CD4-positive, CD25-positive, alpha-beta regulatory T cell (primary cell): ENCODE results near the gene SPDYE2. TPM values are rescaled to one million over a fixed set of nuclear protein-coding genes. Genes with fewer than 3 reads are reported as not detected.
"Not testable (repeated sequence)": the region's sequence is repeated elsewhere in the genome, so short reads cannot be mapped to it uniquely, and the experiment has no call there.

ENCODE experiments used
- ATAC-seq, 2 donors: fragments of 150-1000 bp; cut with Tn5 transposase; one replicate each; pipeline ENCODE4 v1.10.0; 2021; ENCODE audit warnings: low read depth in 2 of 2, moderate number of reproducible peaks in 2 of 2, moderate library complexity in 1 of 2
- DNase-seq, 3 donors: peaks; one replicate each; pipeline versions ENCODE4 v3.0.0 to v3.0.0-alpha.2; 2012 to 2022; ENCODE audit warnings: mixed read lengths in 1 of 3
- H3K27ac ChIP-seq: one replicate; pipeline ENCODE4 v1.7.0; 2013; ENCODE audit warnings: mild to moderate bottlenecking, low read length; ENCODE audit not compliant: insufficient read depth, poor library complexity, severe bottlenecking
- H3K27me3 ChIP-seq: one replicate; pipeline ENCODE4 v1.7.0; 2013; ENCODE audit warnings: low read length; ENCODE audit not compliant: control insufficient read depth, insufficient read depth
- H3K36me3 ChIP-seq: one replicate; pipeline ENCODE4 v1.7.0; 2013; ENCODE audit warnings: mild to moderate bottlenecking, low read length, moderate library complexity; ENCODE audit not compliant: control insufficient read depth, insufficient read depth
- H3K4me1 ChIP-seq: 2 replicates; pipeline ENCODE4 v1.7.0; 2013; ENCODE audit warnings: mild to moderate bottlenecking, low read length; ENCODE audit not compliant: insufficient read depth, control insufficient read depth, poor library complexity, severe bottlenecking
- H3K4me3 ChIP-seq: one replicate; pipeline ENCODE4 v1.7.0; 2013; ENCODE audit warnings: low read depth, mild to moderate bottlenecking, low read length, moderate library complexity
- H3K9me3 ChIP-seq, 2 experiments: 1 replicate in 1 of 2; 2 replicates in 1 of 2; pipeline ENCODE4 v1.7.0; 2013; ENCODE audit warnings: low read length in 2 of 2, mild to moderate bottlenecking in 1 of 2, moderate library complexity in 1 of 2; ENCODE audit not compliant: control insufficient read depth in 2 of 2
- H3K27ac Mint-ChIP-seq, 3 donors: one replicate each; pipeline ENCODE4 v1.8.0; 2020 to 2022; ENCODE audit warnings: mild to moderate bottlenecking in 3 of 3, mixed read lengths in 3 of 3, moderate library complexity in 2 of 3
- H3K27me3 Mint-ChIP-seq: one replicate; pipeline ENCODE4 v1.8.0; 2022; ENCODE audit warnings: mild to moderate bottlenecking, mixed read lengths
- H3K36me3 Mint-ChIP-seq: one replicate; pipeline ENCODE4 v1.8.0; 2020; ENCODE audit warnings: mixed read lengths
- H3K4me1 Mint-ChIP-seq, 4 donors: one replicate each; pipeline ENCODE4 v1.8.0; 2020 to 2022; ENCODE audit warnings: mixed read lengths in 4 of 4, mild to moderate bottlenecking in 1 of 4
- H3K4me3 Mint-ChIP-seq, 4 donors: one replicate each; pipeline ENCODE4 v1.8.0; 2020 to 2022; ENCODE audit warnings: mild to moderate bottlenecking in 4 of 4, mixed read lengths in 4 of 4, moderate library complexity in 3 of 4
- H3K9me3 Mint-ChIP-seq, 7 donors: one replicate each; pipeline ENCODE4 v1.8.0; 2020 to 2022; ENCODE audit warnings: mixed read lengths in 7 of 7, mild to moderate bottlenecking in 3 of 7, moderate library complexity in 2 of 7
- polyA plus RNA-seq, 4 donors: library from polyadenylated mRNA; unstranded; fragments of 300-500 nt; fragmentation: Illumina TruSeq; gene quantifications; one replicate each; pipeline ENCODE4 v1.2.3, GENCODE V29; 2021
- total RNA-seq: library from RNA; stranded (reverse); gene quantifications from one replicate; pipeline ENCODE4 v1.2.3, GENCODE V29; 2022

SPDYE2 gene
- total and polyA plus RNA-seq, 5 donors from 2014 or later: 0.19 to 0.66 (median 0.39) TPM

DNA sequence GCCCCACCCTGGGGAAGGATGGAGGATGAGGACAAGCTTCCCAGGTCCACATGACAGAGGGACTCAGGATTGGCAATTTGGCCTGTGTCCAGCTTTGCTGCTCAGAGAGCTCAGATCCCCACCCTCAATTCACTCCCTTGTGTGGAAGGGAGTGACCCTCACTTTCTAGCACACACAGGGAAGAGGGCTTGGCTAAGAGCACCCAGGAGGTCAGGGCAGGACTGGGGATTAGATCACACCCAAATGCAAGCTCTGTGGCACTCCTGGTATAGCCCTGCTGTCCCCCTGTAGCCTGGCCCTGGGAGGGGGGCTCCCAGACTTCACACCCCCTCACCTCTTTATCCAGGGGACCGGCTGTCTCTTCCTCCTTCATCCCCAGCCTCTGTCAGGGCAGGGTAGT is 6.7 kb upstream of the SPDYE2 start:
- not testable (repeated sequence) for H3K4me3 Mint-ChIP-seq, H3K4me1 ChIP-seq, H3K9me3 ChIP-seq, H3K36me3 ChIP-seq, H3K27ac ChIP-seq, DNase-seq, H3K27me3 Mint-ChIP-seq, H3K4me3 ChIP-seq, H3K27me3 ChIP-seq, H3K4me1 Mint-ChIP-seq, H3K36me3 Mint-ChIP-seq, H3K27ac Mint-ChIP-seq, H3K9me3 Mint-ChIP-seq, ATAC-seq

DNA sequence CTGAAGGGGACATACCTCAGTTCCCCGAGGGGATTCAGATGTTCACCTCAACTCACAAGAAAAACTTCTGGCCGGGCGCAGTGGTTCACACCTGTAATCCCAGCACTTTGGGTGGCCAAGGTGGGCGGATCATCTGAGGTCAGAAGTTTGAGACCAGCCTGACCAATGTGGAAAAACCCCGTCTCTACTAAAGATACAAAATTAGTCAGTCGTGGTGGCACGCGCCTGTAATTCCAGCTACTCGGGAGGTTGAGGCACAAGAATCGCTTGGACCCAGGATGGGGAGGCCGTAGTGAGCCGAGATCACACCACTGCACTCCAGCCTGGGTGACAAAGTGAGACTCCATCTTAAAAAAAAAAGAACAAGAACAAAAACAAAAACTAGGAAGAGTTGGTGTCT is 5.7 kb upstream of the SPDYE2 start:
- not testable (repeated sequence) for H3K9me3 ChIP-seq, H3K27ac Mint-ChIP-seq, H3K4me3 Mint-ChIP-seq, H3K27ac ChIP-seq, ATAC-seq, H3K9me3 Mint-ChIP-seq, H3K36me3 Mint-ChIP-seq, H3K4me1 ChIP-seq, H3K4me3 ChIP-seq, H3K36me3 ChIP-seq, DNase-seq, H3K4me1 Mint-ChIP-seq, H3K27me3 Mint-ChIP-seq, H3K27me3 ChIP-seq

DNA sequence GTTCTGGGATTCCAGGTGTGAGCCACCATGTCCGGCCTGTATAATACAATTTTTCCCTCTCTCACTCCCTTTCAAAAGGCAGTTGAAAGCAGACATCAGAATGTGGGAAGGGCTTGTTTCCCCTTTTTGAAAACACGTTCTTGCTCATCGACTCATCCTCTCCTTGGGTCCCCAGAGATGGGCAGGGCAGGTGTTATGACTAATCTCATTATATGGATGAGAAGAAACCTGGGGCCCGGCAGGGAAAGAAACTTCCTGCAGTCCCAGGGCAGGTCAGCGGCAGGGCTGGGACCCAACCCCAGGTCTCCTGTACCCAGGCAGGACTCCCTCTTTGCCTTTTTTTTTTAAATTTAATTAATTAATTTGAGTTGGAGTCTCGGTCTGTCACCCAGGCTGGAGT is 4.7 kb upstream of the SPDYE2 start:
- H3K27ac Mint-ChIP-seq, H3K36me3 ChIP-seq, H3K4me3 ChIP-seq, H3K4me3 Mint-ChIP-seq, H3K27me3 Mint-ChIP-seq, H3K4me1 Mint-ChIP-seq, H3K36me3 Mint-ChIP-seq, H3K27me3 ChIP-seq, H3K9me3 ChIP-seq, ATAC-seq, H3K9me3 Mint-ChIP-seq, H3K4me1 ChIP-seq, H3K27ac ChIP-seq, DNase-seq: not testable (repeated sequence)

DNA sequence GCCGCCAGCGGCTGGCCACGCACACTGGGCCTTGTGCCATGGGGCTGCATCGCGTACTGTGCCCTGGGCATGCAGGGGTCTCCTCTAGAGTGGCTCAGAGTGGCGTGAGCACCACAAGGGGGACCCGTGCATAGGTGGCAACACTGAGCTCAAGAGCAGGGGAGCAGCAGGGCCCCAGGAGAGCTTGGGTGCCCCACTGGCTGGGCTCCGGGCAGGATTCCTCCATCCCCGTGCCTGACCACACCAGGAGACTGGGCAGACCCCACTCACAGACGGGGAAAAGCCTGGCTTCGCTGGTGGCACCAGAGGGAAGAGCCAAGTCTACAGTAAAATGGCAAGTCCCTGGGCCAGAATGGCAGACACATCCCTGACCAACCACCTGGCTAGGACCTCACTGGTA is 17.6 kb downstream of the SPDYE2 start:
- not testable (repeated sequence) for DNase-seq, H3K36me3 Mint-ChIP-seq, ATAC-seq, H3K4me1 ChIP-seq, H3K27ac ChIP-seq, H3K9me3 ChIP-seq, H3K27me3 Mint-ChIP-seq, H3K27ac Mint-ChIP-seq, H3K27me3 ChIP-seq, H3K36me3 ChIP-seq, H3K4me1 Mint-ChIP-seq, H3K4me3 Mint-ChIP-seq, H3K4me3 ChIP-seq, H3K9me3 Mint-ChIP-seq

DNA sequence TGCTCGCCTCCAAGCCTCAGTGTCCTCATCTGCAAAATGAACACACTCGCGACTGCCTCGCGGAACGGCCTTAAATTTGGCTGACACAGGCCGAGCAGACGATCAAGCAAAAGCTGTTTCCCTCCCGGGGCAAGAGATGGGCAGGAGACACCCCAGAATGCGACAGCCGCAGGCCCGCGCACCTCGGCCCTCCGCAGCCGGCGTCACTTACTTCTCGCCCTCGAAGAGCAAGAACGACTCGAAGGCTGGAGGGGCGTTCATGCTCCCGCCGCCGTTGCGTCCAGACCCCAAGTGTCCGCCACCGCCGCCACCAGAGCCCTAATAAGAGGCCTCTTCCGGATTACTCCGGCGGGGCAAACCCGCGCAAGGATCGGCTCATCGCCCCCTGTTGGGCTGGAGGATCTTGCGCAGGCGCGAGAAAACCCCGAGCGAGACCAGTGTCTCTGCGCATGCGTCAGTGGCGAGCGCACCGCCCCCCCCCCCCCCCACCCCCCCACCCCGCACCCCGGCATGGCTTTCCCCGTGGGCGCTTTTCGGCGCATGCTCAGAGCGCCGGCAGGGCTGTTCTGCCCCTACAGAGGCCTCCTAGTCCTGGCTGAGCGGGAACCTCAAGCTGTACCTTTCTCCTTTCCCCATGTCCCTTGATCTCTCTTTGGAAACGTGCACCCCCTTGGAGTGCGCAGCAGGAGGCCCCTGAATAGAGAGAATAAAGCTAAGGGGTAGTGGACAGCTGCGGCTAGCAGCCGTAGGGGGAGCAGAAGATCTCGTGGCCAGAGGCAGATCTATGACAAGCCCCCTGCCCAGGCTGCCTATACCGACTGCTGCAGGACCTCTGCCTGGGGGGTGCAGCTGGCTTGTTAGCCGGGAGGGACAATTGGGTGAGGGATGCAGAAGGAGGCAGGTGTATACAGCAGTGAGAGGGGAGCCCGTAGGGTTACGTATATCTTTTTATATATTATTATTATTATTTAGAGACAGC is 21.5 kb downstream of the SPDYE2 start, which contains the start of gene POLR2J3:
Gene POLR2J3 (minus strand): TSS at position 323 of the 979 bp plus-strand sequence. CDS start 62 bp downstream, at position 261.
- not testable (repeated sequence) for H3K4me3 ChIP-seq, H3K4me1 Mint-ChIP-seq

DNA sequence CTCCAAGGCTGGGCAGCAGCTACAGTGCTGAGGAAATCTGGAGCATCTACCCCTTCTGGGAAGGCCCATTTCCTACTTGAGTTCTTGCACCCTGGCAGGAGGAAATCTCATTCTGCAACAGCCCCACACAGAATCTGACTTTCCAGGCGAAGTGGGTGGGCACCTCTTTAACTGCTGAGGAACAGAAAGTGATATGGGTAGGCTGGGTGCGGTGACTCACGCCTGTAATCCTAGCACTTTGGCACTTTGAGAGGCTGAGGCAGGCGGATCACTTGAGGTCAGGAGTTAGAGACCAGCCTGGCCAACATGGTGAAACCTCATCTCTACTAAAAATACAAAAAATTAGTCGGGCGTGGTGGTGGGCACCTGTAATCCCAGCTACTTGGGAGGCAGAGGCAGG is 23.6 kb downstream of the SPDYE2 start:
- H3K36me3 Mint-ChIP-seq, H3K4me1 ChIP-seq, H3K4me3 Mint-ChIP-seq: not testable (repeated sequence)

More for the DNA sequence above, 21.5 kb downstream of the SPDYE2 start, which contains the start of gene POLR2J3:
- not testable (repeated sequence) for H3K27me3 ChIP-seq, H3K27me3 Mint-ChIP-seq, H3K9me3 ChIP-seq, H3K36me3 ChIP-seq, H3K9me3 Mint-ChIP-seq, H3K4me1 ChIP-seq, H3K36me3 Mint-ChIP-seq
- DNase-seq (peak; percentile 89 to 100 (median 99)), ATAC-seq (peak; percentile 96 to 97)
- peak within 1 kb of the TSS; percentile 89 to 95 (median 94) for H3K4me3 Mint-ChIP-seq
- H3K27ac Mint-ChIP-seq: peak within 1 kb of the TSS; percentile 89 to 92 (median 90)
- H3K27ac ChIP-seq: peak within 1 kb of the TSS; percentile 55

DNA sequence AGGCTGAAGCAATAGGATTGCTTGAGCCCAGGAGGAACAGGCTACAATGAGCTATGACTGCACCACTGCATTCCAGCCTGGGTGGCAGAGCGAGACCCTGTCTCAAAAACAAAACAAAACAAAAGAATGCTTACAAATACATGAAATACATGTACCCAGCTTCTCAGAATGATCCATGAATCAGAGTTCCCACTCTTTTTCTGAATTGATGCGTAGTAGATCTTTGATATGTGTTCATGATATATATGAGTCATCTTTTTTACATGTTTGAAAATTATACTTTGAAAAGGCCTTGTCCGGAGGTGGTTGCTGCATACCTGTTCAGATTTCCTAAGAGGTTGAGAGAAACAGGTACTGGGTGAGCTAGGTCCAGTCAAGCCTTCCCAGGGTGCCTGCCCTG is 25.3 kb downstream of the SPDYE2 start:
- not testable (repeated sequence) for H3K4me1 ChIP-seq, H3K27ac Mint-ChIP-seq, H3K4me3 Mint-ChIP-seq, ATAC-seq, H3K4me1 Mint-ChIP-seq, H3K27me3 ChIP-seq, H3K36me3 ChIP-seq, H3K4me3 ChIP-seq, DNase-seq, H3K9me3 Mint-ChIP-seq, H3K27me3 Mint-ChIP-seq, H3K27ac ChIP-seq, H3K9me3 ChIP-seq, H3K36me3 Mint-ChIP-seq

More for the DNA sequence above, 23.6 kb downstream of the SPDYE2 start:
- H3K36me3 ChIP-seq, H3K27ac ChIP-seq, DNase-seq, H3K27me3 Mint-ChIP-seq, H3K4me3 ChIP-seq, H3K9me3 ChIP-seq, H3K4me1 Mint-ChIP-seq, ATAC-seq, H3K27me3 ChIP-seq, H3K9me3 Mint-ChIP-seq, H3K27ac Mint-ChIP-seq: not testable (repeated sequence)
